Measurements from ENCODE around the gene PDCD11.
"Not testable (repeated sequence)": the region's sequence is repeated elsewhere in the genome, so short reads cannot be mapped to it uniquely, and the experiment has no call there.

The PDCD11 gene

GRCh38 chr10:103472005-103472404 is 75.6 kb downstream of the PDCD11 start:
- DNase-seq (ENCODE audit: low spot score) = no peak

- DNase-seq (ENCODE audit: low spot score) = no peak
These were observed 76.8 kb downstream of the PDCD11 start for GRCh38 chr10:103473261-103473671.

- no peak for DNase-seq (ENCODE audit: low spot score)
These were observed 77.7 kb downstream of the PDCD11 start for GRCh38 chr10:103474077-103474476.

- no peak for DNase-seq (ENCODE audit: low spot score)
These were observed 79.0 kb downstream of the PDCD11 start for GRCh38 chr10:103475437-103475836.

GRCh38 chr10:103476046-103476768 is 79.8 kb downstream of the PDCD11 start:
- peak; percentile 70 for DNase-seq (ENCODE audit: low spot score)

GRCh38 chr10:103478671-103479070 is 82.2 kb downstream of the PDCD11 start:
- no peak for DNase-seq (ENCODE audit: low spot score)

- no peak for DNase-seq (ENCODE audit: low spot score)
These were observed 82.7 kb downstream of the PDCD11 start, which contains the start of gene CALHM3 for GRCh38 chr10:103479135-103479534. TSS of gene CALHM3 (minus strand) at chr10:103479240. CDS start at chr10:103479032, 208 bp downstream.

- DNase-seq (ENCODE audit: low spot score) = no peak
These were observed 84.1 kb downstream of the PDCD11 start for GRCh38 chr10:103480521-103480920.

- DNase-seq (ENCODE audit: low spot score) = no peak
These were observed 85.6 kb downstream of the PDCD11 start for GRCh38 chr10:103481974-103482531.

- DNase-seq (ENCODE audit: low spot score) = not testable (repeated sequence)
These were observed 90.4 kb downstream of the PDCD11 start for GRCh38 chr10:103486635-103487409.

- no peak for DNase-seq (ENCODE audit: low spot score)
These were observed 90.9 kb downstream of the PDCD11 start for GRCh38 chr10:103487410-103487708.

GRCh38 chr10:103490986-103491314 is 94.5 kb downstream of the PDCD11 start:
- no peak for DNase-seq (ENCODE audit: low spot score)

GRCh38 chr10:103491729-103492364 is 95.4 kb downstream of the PDCD11 start:
- DNase-seq (ENCODE audit: low spot score) = no peak

GRCh38 chr10:103492655-103493261 is 96.3 kb downstream of the PDCD11 start:
- no peak for DNase-seq (ENCODE audit: low spot score)

- peak; percentile 81 for DNase-seq (ENCODE audit: low spot score)
These were observed 97.0 kb downstream of the PDCD11 start, which contains the start of gene NEURL1 for GRCh38 chr10:103493362-103493915. TSS of gene NEURL1 (plus strand) at chr10:103493705. CDS start at chr10:103494388, 683 bp downstream.

GRCh38 chr10:103493916-103494877 is 97.8 kb downstream of the PDCD11 start:
- peak; percentile 67 for DNase-seq (ENCODE audit: low spot score)

GRCh38 chr10:103495321-103495720 is 98.9 kb downstream of the PDCD11 start:
- DNase-seq (ENCODE audit: low spot score) = no peak

Measured in ecto neural progenitor cell (in vitro differentiated cells).